NCI-H2196 treated with DMSO at 0.1 percent for 48 hours (cell line): ENCODE measurements around the gene FAT1.

Source experiments
- DNase-seq: peaks from one replicate; lab custom pipeline; 2025; ENCODE audit not compliant: unreplicated experiment; lab: John Stamatoyannopoulos, UW

The FAT1 gene

DNA sequence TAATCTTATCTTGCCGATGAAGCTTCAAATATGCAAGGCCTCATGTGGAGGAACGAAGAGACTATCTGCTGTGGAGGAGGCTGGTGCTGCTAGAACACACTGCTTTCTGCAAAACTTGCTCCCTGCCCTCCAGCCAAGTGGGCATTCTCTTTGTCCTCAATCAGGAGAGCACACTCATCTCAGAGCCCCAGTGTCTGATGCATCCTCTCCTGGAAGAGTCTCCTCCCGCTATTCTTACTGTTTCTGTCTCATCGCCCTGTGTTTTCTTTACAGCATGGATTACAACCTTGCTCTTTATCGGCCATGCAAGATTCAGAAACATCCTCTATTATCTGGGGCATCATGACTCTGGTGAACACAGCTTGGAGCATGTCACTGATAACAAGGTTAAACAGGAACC lies 100.1 kb downstream of the FAT1 start:
- no peak for DNase-seq

DNA sequence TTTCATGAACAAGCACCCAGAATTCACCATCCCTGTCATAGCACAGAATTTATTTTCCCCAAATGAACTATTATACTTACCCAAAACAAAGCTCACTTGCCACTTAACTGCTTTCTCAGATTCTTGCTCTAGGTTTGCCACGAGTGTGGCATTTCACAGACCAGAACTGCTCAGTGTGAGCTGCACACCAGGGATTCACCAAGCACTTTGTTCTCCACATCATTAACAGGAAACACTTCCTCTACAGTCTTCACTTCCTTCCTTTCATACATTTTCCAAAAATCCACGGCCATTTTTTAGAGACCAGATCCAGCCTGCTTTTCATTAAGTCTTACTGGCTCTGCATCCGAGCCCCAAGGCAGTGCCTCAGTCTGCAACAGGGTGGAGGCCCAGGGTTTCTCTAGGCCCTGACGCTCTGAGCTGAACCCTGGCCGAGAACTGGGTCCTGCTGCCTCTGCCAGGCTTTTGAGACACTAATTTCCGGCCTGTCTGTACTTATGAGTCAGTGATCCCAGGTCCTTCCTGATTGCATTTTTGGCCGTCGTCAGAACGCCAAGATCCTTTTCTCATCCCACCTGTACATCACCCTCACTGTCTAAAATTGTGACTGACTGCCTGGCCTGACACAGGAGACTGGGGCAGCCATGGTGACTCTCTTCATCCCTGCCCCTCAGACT lies 100.7 kb downstream of the FAT1 start:
- no peak for DNase-seq

DNA sequence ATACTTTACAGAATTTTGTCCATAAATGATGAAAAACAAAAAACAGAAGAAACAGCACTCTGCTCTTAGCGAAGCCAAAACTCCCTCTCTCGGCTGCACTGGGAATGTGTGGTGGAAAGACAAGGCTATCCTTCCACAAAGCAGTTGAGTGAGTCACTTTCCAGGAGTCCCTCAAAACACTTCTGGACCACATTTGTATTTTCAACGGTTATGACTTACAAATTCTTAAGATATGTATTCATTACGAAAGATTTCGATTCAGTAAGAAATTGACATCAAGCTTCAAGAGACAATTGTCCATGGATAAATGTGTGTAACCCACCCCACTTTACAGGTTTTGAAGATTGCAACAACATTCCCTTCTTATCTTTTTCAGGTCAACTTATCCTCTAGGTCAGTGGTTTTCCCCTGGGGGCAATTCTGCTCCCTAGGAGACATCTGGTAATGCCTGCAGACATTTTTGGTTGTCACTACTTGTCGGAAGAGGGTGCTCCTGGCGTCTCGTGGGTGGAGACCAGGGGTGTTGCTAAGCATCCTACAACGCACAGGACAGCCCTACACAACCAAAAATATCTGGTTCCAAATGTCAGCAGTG lies 101.6 kb downstream of the FAT1 start:
- DNase-seq = no peak

DNA sequence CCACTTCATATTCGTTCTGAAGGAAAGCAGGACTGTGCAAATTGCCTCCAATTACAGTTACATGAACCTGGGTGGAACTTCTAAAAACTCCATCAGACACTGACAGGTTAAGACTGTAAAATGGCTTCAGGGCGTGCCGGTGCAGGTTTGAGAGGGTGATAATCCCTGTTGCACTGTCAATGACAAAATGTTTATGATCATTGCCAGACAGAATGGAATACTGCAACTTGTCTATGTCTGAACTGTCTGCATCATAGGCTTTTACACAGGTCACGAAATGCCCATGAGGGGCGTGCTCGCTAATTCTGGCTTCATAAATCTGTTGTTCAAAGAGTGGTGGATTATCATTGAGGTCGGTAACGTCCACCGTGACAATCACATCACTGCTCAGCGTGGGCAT lies 104.6 kb downstream of the FAT1 start:
- no peak for DNase-seq

DNA sequence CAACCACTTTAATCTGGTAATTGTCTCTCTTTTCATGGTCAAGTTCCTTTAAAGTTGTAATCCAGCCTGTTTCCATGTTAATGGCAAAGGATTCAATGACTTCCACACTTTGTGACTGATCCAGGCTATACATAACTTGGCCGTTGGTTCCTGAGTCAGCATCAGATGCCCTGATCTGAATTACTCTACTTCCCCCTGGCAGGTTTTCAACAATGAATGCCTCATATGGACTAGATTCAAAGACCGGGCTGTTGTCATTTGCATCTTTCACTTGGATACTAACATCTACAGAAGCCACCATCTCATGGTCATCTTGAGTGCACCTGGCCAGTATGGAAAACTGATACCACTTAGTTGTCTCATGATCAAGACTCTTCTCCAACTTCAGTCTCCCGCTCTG lies 105.7 kb downstream of the FAT1 start:
- DNase-seq = no peak

DNA sequence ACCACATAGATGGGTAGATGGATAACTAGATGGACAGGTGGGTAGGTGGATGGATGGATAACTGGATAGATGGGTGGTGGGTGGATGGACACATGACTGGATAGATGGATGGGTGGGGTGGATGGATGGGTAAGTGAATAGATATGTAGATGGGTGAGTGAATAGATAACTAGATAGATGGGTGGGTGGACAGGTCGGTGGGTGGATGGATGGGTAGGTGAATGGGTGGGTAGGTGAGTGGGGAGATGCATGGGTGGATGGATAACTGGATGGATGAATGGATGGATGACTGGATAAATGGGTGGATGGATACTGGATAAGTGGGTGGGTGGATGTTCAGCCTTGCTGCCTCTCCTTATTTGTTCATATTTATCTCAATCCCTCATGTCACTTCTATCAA lies 116.2 kb downstream of the FAT1 start:
- no peak for DNase-seq

DNA sequence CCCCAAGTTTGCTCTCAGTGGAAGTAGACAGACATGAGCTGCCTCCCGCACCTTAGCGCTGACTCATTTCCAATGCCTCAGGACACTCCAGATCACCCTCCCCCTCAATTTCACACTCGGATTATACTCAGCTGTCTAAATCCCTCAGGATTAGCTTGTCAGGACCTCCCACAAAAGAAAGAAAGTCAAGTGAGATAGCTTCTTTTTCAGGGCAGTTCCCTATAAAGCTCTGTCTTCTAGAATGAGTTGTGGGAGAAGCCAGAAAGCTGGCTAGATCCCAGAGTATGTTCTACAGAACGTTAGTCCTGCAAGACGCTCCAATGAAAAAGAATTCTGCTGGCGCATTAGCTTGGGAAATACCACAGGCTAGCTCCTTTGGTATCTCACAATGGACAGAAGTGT lies 117.1 kb downstream of the FAT1 start:
- DNase-seq = no peak

DNA sequence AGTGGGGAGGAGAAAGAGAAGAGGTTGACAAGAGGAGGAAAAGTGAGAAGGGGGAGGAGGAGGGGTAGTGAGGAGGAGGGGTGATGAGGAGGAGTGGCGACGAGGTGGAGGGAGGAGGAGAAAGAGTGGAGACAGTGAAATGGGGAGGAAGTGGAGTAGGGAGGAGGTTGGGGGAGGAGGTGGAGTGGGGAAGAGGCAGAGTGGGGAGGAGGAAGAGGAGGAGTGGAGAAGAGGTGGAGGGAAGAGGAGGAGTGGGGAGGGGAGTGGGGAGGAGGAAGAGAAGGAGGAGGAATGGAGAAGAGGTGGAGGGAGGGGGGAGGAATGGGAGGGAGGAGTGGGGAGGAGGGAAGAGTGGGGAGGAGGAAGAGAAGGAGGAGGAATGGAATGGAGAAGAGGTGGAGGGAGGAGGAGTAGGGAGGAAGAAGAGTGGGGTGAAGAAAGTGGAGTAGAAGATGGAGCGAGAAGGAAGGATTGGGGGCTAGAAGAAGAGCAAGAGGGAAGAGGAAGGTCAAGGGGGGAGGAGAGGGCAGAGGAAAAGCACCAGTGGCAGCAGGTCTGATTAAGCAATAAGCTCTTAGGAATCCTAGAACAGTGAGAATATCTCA lies 118.3 kb downstream of the FAT1 start:
- DNase-seq = no peak

DNA sequence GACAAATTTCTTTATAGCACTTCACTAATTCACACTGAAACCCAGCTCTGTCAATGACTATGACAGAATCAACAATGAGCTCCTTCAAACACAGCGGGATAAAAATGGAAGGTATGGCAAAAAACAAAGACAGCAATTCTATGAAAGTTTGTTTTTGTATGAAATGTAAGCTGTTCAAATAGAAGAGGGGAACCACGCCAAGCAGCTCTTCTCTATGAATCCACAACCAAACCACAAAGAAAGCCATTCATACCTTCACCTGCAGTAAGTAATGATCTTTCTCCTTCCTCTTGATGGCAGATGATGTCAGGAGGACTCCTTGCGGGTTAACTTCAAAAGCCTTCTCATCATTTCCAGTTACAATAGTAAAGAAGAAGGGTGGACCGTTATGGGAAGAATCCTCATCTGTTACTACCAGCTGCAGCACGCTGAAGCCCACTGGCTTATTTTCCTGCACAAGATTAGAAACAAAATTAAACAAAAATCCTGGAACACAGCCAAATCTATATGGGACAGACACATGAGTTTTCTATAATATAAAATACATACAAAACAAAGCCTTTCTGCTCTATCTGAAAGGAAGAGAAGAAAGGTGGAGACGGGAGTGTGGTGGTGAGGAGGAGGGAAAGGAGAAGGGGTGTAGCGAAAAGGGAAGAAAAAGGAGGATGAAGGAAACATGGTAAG lies 119.4 kb downstream of the FAT1 start:
- peak; percentile 9 for DNase-seq

DNA sequence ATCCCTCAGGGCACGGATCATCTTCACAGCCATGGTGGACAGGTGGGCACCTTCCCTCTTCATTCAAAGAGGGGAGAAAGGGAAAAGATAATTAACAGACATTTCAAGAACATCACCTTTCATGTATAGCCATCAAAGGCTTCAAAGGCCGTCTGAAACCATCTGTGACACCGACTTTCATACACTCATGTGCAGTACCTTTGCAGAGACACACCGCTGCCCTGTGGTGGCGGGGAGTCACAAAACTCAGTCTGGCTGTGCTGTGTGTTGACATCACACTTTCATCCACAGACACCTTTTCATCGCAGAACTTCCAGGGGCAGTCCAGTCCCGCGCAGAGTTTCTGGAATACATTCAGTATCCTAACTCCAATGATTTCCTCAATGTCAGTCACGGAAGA lies 120.7 kb downstream of the FAT1 start:
- no peak for DNase-seq

DNA sequence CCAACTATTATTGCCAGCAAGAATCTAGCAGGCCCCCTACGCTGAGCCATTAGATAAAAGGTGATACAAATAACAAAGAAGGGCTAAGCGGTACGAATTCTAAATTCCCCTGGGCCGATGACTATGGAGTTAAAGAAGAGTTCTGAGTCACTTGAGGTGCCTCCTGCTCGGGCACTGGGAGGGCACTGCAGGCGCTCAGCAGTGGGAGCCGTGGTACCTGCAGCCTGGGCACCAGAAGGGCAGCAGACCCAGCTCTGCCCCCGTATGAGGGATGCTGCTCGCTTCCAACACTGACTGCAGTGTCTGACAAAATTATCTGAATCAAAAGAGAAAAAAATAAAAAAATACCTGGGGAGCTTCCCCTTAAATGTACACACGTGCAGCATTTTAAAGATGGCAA lies 124.2 kb downstream of the FAT1 start:
- DNase-seq = no peak

DNA sequence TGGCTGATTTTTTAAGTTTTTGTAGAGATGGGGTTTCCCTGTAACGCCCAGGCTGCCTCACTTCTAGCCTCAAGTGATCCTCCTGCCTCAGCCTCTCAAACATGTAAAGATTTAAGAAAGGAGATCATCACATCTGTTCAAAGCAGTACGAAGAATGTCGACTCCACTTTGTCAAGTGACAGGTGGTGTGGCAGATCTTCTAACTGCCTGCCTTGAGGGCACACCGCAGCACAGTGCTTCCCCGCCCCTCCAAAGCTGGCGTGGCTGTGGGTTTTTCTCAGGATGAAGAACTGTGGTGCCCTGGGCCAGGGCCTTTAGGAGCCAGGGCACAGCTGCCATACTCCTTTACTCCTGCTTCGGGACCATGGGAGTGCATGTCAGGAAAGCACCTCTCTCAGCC lies 125.0 kb downstream of the FAT1 start:
- DNase-seq = no peak

DNA sequence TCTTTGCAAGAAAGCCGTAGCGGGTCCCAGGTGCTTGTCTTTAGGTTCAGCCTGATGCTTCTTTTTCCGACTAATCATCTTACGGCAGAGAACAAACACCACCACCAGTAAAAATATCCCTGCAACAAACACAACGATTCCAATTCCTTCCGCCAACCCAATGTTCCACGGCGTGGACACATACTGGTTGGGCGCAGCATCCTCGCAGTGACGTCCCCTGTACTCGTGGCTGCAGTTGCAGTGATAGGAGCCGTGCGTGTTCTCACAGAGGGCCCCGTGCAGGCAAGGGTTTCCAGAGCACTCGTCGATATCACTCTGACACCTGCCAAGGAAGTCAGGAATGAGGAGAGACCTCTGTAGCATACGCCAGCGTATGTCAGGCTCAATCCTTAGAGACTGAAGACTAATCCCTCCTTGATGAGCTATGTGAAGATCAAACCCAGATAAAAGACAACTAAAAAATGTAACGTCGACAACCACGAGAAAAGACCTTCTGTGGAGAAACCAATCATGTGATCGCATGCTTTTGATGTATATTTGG lies 126.7 kb downstream of the FAT1 start:
- no peak for DNase-seq

DNA sequence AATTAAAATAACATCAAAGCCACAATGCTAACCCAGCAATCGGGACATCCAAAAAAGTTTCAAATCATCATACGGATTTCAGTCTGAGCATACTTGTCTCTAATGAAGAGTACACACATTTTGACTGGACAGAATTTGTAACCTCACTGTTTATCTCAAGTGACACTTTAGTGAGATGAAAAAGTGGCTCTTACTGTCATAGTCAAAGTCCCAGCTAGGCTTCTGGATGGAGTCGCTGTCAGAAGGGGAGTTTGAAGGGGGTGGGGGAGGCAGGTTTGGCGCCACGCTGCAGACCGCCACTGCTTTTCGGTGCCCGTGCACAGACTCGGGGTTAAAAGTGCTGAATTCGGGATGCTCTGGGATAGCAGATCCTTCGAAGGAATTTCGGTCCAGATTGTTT lies 127.3 kb downstream of the FAT1 start:
- DNase-seq = no peak

DNA sequence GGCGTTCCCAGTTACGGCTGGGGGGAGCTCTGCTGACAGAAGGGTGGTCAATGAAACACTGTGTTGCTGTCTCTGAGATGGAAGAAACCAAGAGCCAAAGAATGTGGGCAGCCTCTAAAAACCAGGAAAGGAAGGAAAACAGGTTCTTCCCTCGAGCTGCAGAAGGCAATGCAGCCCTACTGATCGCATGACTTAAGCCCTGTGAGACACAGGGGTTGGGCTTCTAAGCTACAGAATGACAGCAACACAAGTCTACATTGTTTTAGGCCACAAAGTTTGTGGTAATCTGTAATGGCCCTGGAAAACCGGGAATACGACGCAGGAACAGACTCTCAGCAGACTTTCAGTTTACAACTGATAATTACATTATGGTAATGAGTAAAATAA lies 130.1 kb downstream of the FAT1 start:
- DNase-seq = no peak

DNA sequence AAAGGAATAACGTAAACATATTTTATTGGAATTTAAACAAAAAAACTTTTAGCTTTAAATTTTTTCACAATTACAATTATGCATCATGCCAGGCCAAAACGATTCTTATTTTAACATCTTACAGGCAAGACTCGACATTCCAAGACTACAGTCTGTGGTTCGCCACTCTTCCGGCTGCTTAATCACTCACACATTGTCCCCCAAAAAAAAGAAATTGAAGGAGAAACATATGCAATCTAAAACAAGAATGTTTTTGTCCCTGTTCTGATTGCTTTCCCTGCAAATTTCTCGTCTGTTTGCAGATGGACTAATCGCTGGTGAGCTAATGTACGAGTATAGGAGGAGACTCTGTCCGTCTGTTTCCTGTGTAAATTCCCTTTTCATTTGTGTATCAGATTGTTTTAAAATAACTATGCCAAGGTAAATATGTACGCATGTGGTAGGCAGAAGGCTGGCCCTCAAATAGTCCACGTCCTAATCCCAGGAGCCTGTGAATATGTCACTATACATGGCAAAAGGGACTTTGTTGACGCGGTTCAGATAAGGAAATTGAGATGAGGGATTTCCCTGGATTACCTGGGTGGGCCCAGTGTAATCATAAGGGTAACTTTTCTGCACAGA lies 130.6 kb downstream of the FAT1 start:
- no peak for DNase-seq

DNA sequence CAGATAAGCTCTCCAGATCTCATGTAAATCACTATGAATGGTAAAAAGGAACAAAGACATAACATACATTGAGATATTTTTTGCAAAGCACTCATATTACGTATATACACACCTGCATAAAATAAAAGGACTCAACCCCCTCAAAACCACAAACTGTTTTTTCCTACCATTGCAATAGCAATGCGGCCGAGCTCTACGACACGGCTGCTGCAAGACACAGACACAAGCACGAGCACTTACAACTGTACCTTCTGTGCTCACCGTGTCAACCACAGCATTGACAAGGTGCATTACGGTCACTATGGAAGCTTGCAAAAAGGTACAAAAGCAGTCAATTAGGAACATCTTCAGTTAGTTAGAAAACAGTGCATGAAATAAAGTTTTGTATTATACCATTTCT lies 131.2 kb downstream of the FAT1 start:
- DNase-seq = no peak

DNA sequence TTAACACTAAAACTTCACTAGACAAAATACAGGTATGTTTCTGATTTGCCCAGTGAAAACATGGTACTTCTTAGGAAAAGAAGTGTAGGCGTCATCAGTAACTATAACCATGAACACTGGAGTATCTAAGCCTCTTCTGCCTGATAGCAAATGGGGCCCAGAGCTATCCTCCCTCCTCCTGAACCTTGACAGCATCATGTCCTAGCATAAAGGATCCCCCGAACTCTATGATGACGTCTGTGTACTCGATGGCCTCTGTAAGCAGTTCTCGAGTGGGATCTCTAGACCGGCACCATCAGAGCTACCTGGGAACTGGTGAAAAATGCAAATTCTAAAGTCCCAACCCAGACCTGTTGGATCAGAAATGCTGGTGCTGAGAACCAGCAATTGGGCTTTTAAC lies 132.0 kb downstream of the FAT1 start:
- no peak for DNase-seq

DNA sequence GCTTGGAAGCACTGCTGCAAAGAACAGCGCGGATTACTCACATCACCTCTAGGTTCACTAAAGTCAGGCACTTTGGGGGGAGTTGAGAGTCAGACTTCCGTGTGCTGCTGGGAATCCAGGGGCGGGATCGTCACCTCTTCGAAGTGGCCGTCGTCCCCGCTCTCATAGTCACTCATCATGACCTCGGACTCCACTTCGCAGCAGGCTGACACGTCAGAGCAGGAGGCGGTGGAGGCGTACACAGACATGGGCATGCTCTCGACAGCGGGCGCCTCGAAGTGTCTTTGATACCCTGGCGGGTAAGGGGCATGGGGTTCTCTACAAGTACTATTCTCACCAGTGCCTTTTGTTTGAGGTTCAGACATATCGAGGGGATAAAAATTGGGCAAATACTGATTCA lies 135.2 kb downstream of the FAT1 start:
- no peak for DNase-seq

DNA sequence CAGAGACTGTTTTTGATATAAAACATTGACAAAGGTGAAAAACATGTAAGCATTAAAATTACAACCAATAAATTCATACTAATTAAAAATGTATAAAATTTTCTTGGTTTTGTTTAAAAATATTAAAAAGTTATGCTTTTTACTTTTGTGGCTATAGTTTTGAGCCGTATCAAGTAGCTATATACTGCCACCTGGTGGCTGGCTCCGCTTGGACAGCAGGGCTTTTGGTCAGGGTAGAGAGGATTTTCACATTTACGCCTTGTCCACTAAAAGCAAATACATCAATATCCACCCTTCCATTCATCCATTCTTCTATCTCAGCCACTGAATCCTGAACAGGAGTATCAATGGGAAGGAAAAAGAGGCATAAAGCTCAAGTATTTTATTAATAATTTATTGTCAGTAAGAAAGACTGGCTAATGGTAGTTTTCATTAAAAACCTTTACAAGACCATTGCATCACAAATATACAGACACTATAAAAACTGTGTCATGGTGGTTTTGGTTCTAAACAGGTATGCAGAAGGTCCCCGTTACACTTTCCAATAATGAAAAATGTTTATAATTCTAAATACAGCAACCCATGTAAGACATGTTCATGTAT lies 136.1 kb downstream of the FAT1 start:
- no peak for DNase-seq

DNA sequence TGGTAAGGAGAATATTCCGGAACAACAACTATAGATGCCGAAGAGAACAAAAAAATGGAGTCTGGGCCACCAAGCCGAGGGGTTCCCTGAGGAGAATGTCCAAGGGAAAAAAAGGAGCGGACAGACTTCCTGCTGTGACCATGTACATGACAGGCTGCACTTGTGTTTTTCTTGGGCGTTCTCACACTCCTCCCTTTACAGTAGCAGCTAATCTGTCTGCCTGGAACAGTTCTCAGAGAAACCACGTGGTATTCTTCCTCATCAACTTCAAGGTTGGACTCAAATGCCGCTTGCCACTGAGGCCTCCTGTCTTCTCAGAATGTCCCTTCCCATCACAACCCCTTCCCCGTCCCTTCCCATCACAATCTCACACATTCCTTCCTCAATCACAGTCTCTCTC lies 137.5 kb downstream of the FAT1 start:
- DNase-seq = no peak
